Measurements from ENCODE around the gene MTHFD2.
"Not testable (repeated sequence)": the region's sequence is repeated elsewhere in the genome, so short reads cannot be mapped to it uniquely, and the experiment has no call there.

The MTHFD2 gene

DNA sequence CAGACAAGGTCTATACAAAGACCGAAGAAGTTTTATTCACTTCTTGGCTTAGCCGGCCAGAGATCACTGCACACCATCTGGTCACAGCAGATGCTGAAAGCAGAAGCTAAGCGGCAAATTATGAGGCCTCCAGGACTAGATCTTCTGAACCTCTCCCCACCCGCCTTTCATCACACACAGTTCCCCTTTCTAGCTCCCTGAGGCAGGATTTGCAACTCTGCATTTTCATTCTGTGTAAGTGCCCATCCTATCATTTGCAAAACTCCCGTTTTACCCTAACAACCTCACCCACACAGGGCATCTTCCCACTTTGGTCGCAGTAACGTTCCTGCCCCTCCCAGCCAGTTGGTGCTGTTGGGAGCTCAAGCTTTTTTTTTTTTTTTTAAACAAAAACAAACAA, 16.7 kb upstream of the MTHFD2 start:
- DNase-seq (ENCODE audit: low read depth in 1 of 2, low spot score in 1 of 2), result no peak
- in situ Hi-C loops (cut with HindIII; ENCODE audit: low pct_unique_long_range_greater_than_20kb, low sequenced_read_pairs), result no loop called here
- TF ChIP-seq JUND (IDR thresholded peaks at IDR 0.05; ENCODE audit: low read depth), result no peak

DNA sequence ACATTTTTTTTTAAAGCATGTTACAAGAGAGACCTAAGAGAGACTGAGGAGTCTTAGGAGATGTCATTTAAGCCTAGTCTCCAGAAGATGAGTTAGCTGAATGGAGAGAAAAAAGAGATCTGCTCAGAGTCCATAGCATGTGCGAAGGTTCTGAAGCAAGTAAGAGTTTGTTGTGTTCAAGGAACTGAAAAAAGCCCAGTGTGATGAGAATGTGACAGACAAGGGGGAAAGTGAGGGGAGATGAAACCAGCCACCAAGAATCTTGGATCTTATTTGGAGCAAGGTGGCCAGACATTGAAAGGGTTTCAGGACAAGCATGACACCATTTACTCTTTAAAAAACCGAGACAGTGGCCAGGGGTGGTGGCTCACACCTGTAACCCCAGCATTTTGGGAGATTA, 14.5 kb upstream of the MTHFD2 start:
- in situ Hi-C loops (cut with HindIII; ENCODE audit: low pct_unique_long_range_greater_than_20kb, low sequenced_read_pairs), result no loop called here
- no peak for DNase-seq (ENCODE audit: low read depth in 1 of 2, low spot score in 1 of 2)
- TF ChIP-seq JUND (IDR thresholded peaks at IDR 0.05; ENCODE audit: low read depth), result no peak

DNA sequence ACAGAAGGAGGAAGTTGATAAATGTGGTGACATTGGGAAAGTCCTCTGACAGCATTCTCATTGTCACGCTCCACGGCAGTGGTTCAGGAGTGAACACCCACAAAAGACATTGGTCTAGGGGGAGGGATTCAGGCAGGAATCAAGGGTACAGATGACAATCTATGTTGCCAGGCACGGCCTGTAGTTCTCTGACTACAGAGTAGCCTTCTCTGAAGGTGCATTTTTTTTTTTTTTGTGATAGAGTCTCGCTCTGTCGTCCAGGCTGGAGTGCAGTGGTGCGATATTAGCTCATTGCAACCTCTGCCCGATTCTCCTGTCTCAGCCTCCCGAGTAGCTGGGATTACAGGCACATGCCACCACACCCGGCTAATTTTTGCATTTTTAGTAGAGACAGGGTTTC, 12.4 kb upstream of the MTHFD2 start:
- in situ Hi-C loops (cut with HindIII; ENCODE audit: low pct_unique_long_range_greater_than_20kb, low sequenced_read_pairs), result no loop called here
- DNase-seq (ENCODE audit: low read depth in 1 of 2, low spot score in 1 of 2), result no peak
- no peak for TF ChIP-seq JUND (IDR thresholded peaks at IDR 0.05; ENCODE audit: low read depth)

DNA sequence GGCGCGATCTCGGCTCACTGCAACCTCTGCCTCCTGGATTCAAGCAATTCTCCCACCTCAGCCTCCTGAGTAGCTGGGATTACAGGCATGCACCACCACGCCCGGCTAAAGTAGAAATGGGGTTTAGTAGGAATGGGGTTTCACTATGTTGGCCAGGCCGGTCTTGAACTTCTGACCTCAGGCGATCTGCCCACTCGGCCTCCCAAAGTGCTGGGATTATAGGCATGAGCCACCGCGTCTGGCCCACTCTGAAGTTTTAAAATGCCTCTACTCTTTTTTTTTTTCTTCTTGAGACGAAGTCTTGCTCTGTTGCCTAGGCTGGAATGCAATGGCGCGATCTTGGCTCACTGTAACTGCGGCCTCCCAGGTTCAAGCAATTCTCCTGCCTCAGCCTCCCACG, 11.7 kb upstream of the MTHFD2 start:
- DNase-seq (ENCODE audit: low read depth in 1 of 2, low spot score in 1 of 2); in situ Hi-C loops (cut with HindIII; ENCODE audit: low pct_unique_long_range_greater_than_20kb, low sequenced_read_pairs): not testable (repeated sequence)

DNA sequence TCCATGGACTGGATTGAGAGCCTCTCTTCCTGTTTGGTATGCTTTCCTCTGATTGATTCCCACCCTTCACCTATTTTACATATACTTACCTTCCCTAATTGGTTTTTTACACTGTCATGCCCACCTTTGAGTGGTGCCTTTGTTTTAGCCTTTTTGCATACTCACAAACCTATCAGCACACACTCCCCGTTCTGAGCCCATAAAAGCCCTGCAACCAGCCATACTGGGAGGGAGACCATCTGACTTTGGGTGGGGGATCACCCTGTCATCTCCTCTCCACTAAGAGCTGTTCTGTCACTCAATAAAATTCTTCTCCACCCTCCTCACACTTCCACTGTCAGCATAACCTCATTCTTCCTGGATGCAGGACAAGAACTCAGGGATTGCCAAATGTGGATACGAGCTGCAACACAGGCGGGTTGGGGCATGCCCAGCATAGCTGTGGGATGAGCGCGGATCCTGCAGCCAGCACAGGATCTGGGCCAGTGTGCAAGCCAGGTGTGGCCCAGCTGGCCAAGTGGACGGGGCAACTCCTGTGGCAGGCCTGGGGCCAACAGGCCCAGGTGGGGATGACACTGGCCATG, 10.3 kb upstream of the MTHFD2 start:
- no peak for TF ChIP-seq JUND (IDR thresholded peaks at IDR 0.05; ENCODE audit: low read depth)
- peak in 1 of 2 experiments; percentile 88 for DNase-seq (ENCODE audit: low read depth in 1 of 2, low spot score in 1 of 2)
- in situ Hi-C loops (cut with HindIII; ENCODE audit: low pct_unique_long_range_greater_than_20kb, low sequenced_read_pairs), result no loop called here

DNA sequence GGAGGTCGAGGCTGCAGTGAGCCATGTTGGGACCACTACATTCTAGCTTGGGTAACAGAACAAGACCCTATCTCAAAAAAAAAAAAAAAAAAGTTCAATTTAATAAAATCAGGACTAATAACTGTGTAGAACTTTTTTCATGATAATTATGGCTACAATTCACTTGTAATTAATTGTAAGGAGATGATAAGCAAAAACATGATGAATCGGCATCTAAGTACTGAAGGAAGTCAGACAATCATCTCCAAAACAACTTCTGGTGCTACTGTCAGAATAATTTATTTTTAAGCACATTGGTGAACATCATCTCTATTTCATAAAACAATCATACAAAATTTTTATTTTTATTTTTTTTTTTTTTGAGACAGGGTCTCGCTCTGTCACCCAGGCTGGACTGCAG, 9.7 kb upstream of the MTHFD2 start:
- TF ChIP-seq JUND (IDR thresholded peaks at IDR 0.05; ENCODE audit: low read depth), result no peak
- in situ Hi-C loops (cut with HindIII; ENCODE audit: low pct_unique_long_range_greater_than_20kb, low sequenced_read_pairs), result no loop called here
- no peak for DNase-seq (ENCODE audit: low read depth in 1 of 2, low spot score in 1 of 2)

DNA sequence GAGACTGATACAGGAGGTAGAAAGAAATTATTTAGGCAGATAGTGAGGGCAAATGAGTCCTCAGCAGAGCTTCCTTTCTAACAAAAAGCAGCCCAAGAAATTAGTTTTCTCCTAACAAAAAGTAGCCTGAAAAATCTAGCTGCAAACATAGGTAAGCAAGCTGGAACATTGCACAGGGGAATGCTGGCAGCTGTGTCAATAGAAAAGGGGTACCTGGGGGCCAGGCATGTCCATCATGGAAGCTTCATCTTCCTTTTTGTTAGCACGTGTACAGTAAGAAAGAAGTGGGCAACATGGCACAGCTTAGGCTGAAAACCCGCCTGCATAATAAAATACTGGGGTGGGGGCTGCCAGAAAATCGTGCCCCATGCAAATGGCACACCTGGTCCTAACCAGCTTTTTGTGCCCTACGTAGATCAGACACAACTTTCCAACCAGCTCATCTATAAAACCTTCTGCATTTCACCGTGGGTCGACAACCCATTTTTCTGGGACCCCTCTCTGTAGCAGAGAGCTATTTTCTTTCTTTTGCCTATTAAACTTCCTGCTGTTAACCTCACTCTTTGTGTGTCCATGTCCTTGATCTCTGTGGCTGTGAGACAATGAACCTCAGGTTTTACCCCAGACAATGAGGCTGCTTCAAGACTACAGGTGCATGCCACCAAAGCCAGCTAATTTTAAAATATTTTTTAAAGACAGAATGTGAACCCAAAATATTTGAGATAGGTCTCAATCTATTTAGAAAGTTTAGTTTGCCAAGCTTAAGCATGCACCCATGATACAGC, 6.6 kb upstream of the MTHFD2 start:
- DNase-seq (ENCODE audit: low read depth in 1 of 2, low spot score in 1 of 2), result no peak
- in situ Hi-C loops (cut with HindIII; ENCODE audit: low pct_unique_long_range_greater_than_20kb, low sequenced_read_pairs), result no loop called here
- TF ChIP-seq JUND (IDR thresholded peaks at IDR 0.05; ENCODE audit: low read depth), result no peak

DNA sequence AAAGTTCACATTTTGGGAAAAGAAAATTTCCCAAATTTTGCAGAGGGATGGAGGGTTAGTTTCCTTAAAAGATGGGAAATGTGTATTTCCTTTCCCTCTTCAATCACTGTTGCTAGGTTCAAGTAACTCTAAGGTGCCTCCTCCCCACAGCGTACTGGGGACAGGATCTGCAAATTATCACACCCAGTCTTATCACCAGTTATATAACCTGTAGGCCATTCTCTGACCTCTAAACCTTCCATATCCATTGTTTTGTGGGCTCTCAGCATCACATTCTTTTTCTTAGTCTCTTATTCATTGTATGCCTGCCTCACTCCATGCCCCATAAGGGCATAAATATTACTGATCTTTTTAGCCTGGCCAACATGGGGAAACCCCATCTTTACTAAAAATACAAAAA, 3.6 kb upstream of the MTHFD2 start:
- no peak for TF ChIP-seq JUND (IDR thresholded peaks at IDR 0.05; ENCODE audit: low read depth)
- DNase-seq (ENCODE audit: low read depth in 1 of 2, low spot score in 1 of 2), result no peak
- in situ Hi-C loops (cut with HindIII; ENCODE audit: low pct_unique_long_range_greater_than_20kb, low sequenced_read_pairs), result no loop called here

DNA sequence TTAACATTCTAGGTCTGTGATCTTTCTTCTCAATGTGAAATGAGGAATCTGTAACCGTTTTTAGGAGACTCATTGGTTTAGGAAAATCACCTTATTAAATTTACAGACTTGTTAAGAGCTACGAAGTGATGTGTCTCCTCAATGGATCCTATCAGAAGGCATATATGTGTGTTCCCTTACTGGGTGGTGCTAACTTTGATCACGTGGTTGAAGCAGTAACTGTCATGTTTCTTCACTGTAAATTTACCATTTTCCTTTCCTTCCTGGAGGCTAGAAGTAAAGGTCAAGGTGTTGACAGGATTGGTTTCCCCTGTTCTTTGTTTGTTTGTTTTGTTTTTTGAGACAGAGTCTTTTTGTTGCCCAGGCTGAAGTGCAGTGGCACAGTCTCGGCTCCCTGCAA, 1.4 kb upstream of the MTHFD2 start:
- DNase-seq (ENCODE audit: low read depth in 1 of 2, low spot score in 1 of 2), result no peak
- TF ChIP-seq JUND (IDR thresholded peaks at IDR 0.05; ENCODE audit: low read depth), result no peak
- in situ Hi-C loops (cut with HindIII; ENCODE audit: low pct_unique_long_range_greater_than_20kb, low sequenced_read_pairs), result no loop called here

DNA sequence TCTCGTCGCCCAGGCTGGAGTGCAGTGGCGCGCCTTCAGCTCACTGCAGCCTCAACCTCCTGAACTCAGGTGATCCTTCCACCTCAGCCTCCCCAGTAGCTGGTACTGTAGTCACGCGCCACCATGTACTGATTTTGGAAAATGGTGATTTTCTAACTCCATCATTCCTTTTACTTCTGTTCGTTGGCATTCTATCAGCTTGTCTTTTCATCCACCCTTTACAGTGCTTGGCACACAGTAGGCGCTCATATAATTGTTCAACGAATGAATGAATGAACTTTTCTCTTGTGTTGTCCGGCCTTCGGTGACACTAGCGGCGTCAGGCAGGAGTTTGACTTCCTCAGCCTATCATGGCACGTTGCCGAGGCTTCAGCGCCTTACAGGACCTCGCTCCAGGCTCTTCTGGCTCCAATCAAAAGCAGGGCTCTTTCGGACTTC, 373 bp upstream of the MTHFD2 start:
- DNase-seq (ENCODE audit: low read depth in 1 of 2, low spot score in 1 of 2), result no peak
- TF ChIP-seq JUND (IDR thresholded peaks at IDR 0.05; ENCODE audit: low read depth), result no peak
- in situ Hi-C loops (cut with HindIII; ENCODE audit: low pct_unique_long_range_greater_than_20kb, low sequenced_read_pairs), result no loop called here

DNA sequence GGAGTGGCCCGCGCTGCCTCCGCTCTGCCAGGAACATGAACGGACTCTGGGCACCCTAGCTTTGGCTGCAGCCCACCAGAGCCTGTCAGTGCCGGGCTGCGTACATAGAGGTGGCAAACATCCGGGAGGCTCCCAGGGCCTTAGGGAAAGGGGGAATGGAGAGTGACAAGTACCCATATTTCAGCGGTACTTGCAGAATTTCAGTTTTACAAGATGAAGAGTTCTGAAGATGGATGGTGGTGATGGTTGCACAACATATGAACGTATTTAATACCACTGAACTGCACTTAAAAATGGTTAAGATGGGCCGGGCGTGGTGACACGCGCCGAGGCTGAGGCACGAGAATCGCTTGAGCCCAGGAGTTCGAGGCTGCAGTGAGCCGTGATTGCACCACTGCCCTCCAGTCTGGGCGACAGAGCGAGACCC, 873 bp downstream of the MTHFD2 start:
- no peak for TF ChIP-seq JUND (IDR thresholded peaks at IDR 0.05; ENCODE audit: low read depth)

DNA sequence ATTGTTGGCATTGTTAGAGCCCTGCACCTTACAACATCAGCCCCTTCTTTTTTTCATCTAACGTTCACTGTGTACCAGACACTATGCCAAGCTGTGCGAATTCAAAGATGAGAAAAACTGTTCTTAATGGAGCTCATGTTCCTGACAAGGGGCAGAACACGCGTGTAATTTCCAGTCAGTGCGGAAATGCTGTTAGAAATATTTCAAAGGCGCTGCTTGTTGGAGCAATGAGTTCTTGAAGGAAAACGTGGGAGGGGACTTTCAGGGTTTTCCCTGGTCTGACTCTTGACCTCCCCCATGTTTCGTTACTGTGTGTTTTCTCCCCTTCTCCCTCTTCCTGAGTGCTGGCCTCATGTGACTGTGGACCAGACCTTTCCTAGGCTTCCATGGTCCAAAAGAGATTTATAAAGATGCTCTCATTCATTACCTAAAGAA, 1.5 kb downstream of the MTHFD2 start:
- no peak for DNase-seq (ENCODE audit: low read depth in 1 of 2, low spot score in 1 of 2)
- in situ Hi-C loops (cut with HindIII; ENCODE audit: low pct_unique_long_range_greater_than_20kb, low sequenced_read_pairs), result no loop called here
- TF ChIP-seq JUND (IDR thresholded peaks at IDR 0.05; ENCODE audit: low read depth), result no peak

More for the DNA sequence above, 873 bp downstream of the MTHFD2 start:
- in situ Hi-C loops (cut with HindIII; ENCODE audit: low pct_unique_long_range_greater_than_20kb, low sequenced_read_pairs), result no loop called here
- no peak for DNase-seq (ENCODE audit: low read depth in 1 of 2, low spot score in 1 of 2)

DNA sequence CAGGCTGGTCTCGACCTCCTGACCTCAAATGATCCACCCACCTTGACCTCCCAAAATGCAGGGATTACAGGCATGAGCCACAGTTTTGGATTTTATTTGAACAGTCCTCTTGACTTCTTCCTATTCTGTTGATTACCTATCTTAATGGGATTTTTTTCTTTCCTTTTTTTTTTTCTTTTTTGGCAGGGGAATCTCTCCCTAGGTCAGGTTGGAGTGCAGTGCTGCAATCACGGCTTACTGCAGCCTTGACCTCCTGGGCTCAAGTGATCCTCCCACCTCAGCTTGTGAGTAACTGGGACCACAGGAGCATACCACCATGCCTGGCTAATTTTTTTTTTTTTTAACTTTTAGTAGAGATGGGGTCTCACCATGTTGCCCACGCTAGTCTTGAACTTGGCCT, 2.8 kb downstream of the MTHFD2 start:
- no peak for DNase-seq (ENCODE audit: low read depth in 1 of 2, low spot score in 1 of 2)
- TF ChIP-seq JUND (IDR thresholded peaks at IDR 0.05; ENCODE audit: low read depth), result no peak
- in situ Hi-C loops (cut with HindIII; ENCODE audit: low pct_unique_long_range_greater_than_20kb, low sequenced_read_pairs), result no loop called here
